Testis (tissue), 2 donors: ENCODE results near the gene WHRN.

Experiments
- POLR2A ChIP-seq: fragments of 450-650 bp; IDR thresholded peaks from one replicate; pipeline ENCODE4 v1.6.1; 2017; ENCODE audit warnings: antibody characterized with exemption, mild to moderate bottlenecking, moderate library complexity
- TF ChIP-seq, protein P1 (sequence below), 3 experiments: fragments of 450-650 bp in 2 of 3; fragments of 200-600 bp in 1 of 3; sonication (generic) in 1 of 3; IDR thresholded peaks; one replicate each; pipeline ENCODE4 v1.5.1; 2016 to 2019; ENCODE audit warnings: antibody characterized with exemption in 3 of 3, mild to moderate bottlenecking in 2 of 3, moderate library complexity in 1 of 3

DNA sequence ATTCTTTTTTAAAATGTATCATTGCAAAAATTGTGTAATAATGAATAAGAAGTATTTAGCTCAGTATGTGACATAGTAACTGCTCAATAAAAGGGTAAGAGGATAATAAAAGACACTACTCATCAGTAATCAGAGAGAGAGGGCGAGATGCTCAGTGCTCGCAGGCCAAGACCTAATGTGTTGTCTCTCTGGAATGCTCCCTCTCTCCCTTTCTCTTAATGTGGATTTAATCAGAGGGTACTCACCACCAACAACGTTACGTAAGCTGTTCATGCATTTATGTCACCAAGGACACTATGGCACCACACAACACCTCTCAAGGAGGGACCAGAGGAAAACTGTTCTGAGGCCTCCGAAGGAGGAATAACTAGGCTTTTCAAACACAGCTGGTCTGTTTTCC lies 42.5 kb downstream of the WHRN start:
- TF ChIP-seq, protein P1, sequence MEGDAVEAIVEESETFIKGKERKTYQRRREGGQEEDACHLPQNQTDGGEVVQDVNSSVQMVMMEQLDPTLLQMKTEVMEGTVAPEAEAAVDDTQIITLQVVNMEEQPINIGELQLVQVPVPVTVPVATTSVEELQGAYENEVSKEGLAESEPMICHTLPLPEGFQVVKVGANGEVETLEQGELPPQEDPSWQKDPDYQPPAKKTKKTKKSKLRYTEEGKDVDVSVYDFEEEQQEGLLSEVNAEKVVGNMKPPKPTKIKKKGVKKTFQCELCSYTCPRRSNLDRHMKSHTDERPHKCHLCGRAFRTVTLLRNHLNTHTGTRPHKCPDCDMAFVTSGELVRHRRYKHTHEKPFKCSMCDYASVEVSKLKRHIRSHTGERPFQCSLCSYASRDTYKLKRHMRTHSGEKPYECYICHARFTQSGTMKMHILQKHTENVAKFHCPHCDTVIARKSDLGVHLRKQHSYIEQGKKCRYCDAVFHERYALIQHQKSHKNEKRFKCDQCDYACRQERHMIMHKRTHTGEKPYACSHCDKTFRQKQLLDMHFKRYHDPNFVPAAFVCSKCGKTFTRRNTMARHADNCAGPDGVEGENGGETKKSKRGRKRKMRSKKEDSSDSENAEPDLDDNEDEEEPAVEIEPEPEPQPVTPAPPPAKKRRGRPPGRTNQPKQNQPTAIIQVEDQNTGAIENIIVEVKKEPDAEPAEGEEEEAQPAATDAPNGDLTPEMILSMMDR (IDR thresholded peaks at IDR 0.05) = no peak
- no peak for TF ChIP-seq POLR2A
